SK-N-SH (cell line): ENCODE data around the gene SMPD3.

Experiments used
- CHD2 ChIP-seq: fragments of 150-350 bp; IDR thresholded peaks from 2 replicates; pipeline ENCODE4 v1.6.1; 2018; ENCODE audit warnings: low read length; ENCODE audit not compliant: partially characterized antibody
- GATA2 ChIP-seq: sonication (generic); formaldehyde crosslinking; IDR thresholded peaks from 2 replicates; pipeline ENCODE4 v1.5.0; 2020; ENCODE audit warnings: mild to moderate bottlenecking, missing genetic modification reagents
- JUND ChIP-seq: IDR thresholded peaks from 2 replicates; pipeline ENCODE4 v1.4.0; 2012
- POLR2AphosphoS5 ChIP-seq: IDR thresholded peaks from 2 replicates; pipeline ENCODE4 v1.6.1; 2012; ENCODE audit warnings: low read depth, low read length
- TF ChIP-seq, protein P1 (sequence below): IDR thresholded peaks from 2 replicates; pipeline ENCODE4 v1.4.0; 2012; ENCODE audit warnings: low read depth
- TF ChIP-seq, protein P2 (sequence below): fragments of 200-600 bp; sonication (generic); IDR thresholded peaks from 2 replicates; pipeline ENCODE4 v1.6.1; 2017; ENCODE audit warnings: antibody characterized with exemption, mild to moderate bottlenecking, moderate library complexity

DNA sequence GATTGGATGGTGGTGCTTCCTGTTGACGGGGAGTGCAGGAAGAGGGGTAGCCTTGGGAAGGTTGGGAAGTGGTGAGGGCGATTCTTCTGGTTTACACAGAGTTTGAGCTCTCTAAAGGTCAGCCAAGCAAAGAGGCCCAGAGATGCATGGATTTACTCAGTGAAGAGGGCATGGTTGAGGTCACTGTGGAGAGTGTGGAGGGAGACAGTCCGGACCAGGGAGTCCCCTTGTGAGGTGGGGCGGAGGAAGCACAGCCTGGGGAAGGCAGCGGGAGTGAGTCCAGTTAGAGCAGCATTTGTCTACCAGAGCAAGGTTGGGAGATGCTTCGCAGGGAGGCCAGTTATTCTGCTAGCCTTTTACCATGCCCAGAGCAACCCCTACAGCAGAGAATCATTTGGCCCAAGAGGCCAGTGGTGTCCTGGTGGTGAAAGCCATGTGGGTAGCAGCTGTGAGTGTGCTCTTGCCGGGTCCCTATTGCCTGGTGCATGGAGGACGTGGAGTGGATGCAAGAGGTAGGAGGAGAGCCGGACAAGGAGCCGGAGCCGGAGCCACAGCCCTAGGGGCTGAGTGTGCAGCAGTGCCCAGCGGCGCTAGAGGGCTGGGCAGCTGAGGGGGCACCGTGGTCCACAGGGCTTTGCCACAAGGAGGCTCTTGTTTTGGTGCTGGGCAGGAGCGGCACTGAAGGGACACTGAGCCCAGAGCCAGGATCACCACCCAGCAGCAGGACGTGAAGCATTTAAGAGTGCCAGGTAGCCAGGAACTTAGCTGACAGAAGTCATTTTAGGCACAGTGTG, 109.8 kb downstream of the SMPD3 start:
- TF ChIP-seq GATA2 (CRISPR knock-in tag) (no peak), JUND (no peak), POLR2AphosphoS5 (no peak), CHD2 (no peak)
- TF ChIP-seq, protein P1, sequence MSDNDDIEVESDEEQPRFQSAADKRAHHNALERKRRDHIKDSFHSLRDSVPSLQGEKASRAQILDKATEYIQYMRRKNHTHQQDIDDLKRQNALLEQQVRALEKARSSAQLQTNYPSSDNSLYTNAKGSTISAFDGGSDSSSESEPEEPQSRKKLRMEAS: no peak
- TF ChIP-seq, protein P2, sequence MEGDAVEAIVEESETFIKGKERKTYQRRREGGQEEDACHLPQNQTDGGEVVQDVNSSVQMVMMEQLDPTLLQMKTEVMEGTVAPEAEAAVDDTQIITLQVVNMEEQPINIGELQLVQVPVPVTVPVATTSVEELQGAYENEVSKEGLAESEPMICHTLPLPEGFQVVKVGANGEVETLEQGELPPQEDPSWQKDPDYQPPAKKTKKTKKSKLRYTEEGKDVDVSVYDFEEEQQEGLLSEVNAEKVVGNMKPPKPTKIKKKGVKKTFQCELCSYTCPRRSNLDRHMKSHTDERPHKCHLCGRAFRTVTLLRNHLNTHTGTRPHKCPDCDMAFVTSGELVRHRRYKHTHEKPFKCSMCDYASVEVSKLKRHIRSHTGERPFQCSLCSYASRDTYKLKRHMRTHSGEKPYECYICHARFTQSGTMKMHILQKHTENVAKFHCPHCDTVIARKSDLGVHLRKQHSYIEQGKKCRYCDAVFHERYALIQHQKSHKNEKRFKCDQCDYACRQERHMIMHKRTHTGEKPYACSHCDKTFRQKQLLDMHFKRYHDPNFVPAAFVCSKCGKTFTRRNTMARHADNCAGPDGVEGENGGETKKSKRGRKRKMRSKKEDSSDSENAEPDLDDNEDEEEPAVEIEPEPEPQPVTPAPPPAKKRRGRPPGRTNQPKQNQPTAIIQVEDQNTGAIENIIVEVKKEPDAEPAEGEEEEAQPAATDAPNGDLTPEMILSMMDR: no peak
